HepG2 (cell line): Measurements from ENCODE around the gene SCAMP3. TPM values are rescaled to one million over a fixed set of nuclear protein-coding genes. Genes with fewer than 3 reads are reported as not detected.
A peak's percentile ranks its signal among the peaks of the same experiment; 100 is the strongest.

ENCODE experiments used
- EEA1 ChIP-seq: sonication (generic); formaldehyde crosslinking; IDR thresholded peaks from 2 replicates; pipeline ENCODE4 v1.5.1; 2020; ENCODE audit warnings: mild to moderate bottlenecking, missing genetic modification reagents, borderline replicate concordance
- HDAC1 ChIP-seq: sonication (generic); formaldehyde crosslinking; IDR thresholded peaks from 2 replicates; pipeline ENCODE4 v1.5.1; 2020; ENCODE audit warnings: mild to moderate bottlenecking, missing genetic modification reagents
- KMT2A ChIP-seq: sonication (generic); formaldehyde crosslinking; IDR thresholded peaks from 2 replicates; pipeline ENCODE4 v1.4.0; 2020; ENCODE audit warnings: missing genetic modification reagents
- NFRKB ChIP-seq: fragments of 450-650 bp; IDR thresholded peaks from 2 replicates; pipeline ENCODE4 v1.6.1; 2017
- PHF8 ChIP-seq: sonication (generic); formaldehyde crosslinking; IDR thresholded peaks from 2 replicates; pipeline ENCODE4 v1.5.0; 2020; ENCODE audit warnings: missing genetic modification reagents
- RBM22 ChIP-seq: fragments of 200-400 bp; formaldehyde crosslinking; optimal IDR thresholded peaks from 2 replicates; pipeline ENCODE3; 2017; ENCODE audit warnings: mild to moderate bottlenecking, low read length, moderate library complexity
- SAFB2 ChIP-seq: sonication (generic); formaldehyde crosslinking; IDR thresholded peaks from 2 replicates; pipeline ENCODE4 v1.5.1; 2020; ENCODE audit warnings: missing genetic modification reagents, low read depth, mild to moderate bottlenecking, borderline replicate concordance
- TBX3 ChIP-seq: fragments of 450-650 bp; IDR thresholded peaks from 2 replicates; pipeline ENCODE4 v1.6.1; 2017; ENCODE audit warnings: antibody characterized with exemption, mild to moderate bottlenecking, inconsistent platforms, borderline replicate concordance
- ZFP82 ChIP-seq: sonication (generic); formaldehyde crosslinking; IDR thresholded peaks from 2 replicates; pipeline ENCODE4 v1.5.1; 2020; ENCODE audit warnings: mild to moderate bottlenecking, missing genetic modification reagents, borderline replicate concordance
- ZKSCAN1 ChIP-seq: fragments of 150-350 bp; IDR thresholded peaks from 2 replicates; pipeline ENCODE4 v1.6.1; 2014; ENCODE audit warnings: low read length
- ZMYM2 ChIP-seq: sonication (generic); formaldehyde crosslinking; IDR thresholded peaks from 2 replicates; pipeline ENCODE4 v1.8.0; 2022; ENCODE audit warnings: mild to moderate bottlenecking, missing genetic modification reagents
- ZNF138 ChIP-seq: sonication (generic); formaldehyde crosslinking; IDR thresholded peaks from 2 replicates; pipeline ENCODE4 v1.5.0; 2020; ENCODE audit warnings: mild to moderate bottlenecking, low read depth, missing genetic modification reagents
- ZNF264 ChIP-seq: sonication (generic); formaldehyde crosslinking; IDR thresholded peaks from 2 replicates; pipeline ENCODE4 v1.4.0; 2020; ENCODE audit warnings: missing genetic modification reagents
- ZNF329 ChIP-seq: sonication (generic); formaldehyde crosslinking; IDR thresholded peaks from 2 replicates; pipeline ENCODE4 v1.9.0; 2021; ENCODE audit warnings: low read depth, mild to moderate bottlenecking, missing genetic modification reagents
- ZNF761 ChIP-seq: sonication (generic); formaldehyde crosslinking; conservative IDR thresholded peaks from 2 replicates; pipeline ENCODE4 v1.4.0; 2020; ENCODE audit warnings: mild to moderate bottlenecking, missing genetic modification reagents
- polyA plus RNA-seq, 8 experiments: library from polyadenylated mRNA; depleted of rRNA in 3 of 8; stranded (reverse) in 7 of 8; unstranded in 1 of 8; fragments of >200 nt; fragmentation: Illumina TruSeq in 4 of 8; extraction: Trizol in 4 of 8; gene quantifications; 2 replicates each; pipeline versions ENCODE4 v1.2.1 to v1.2.3, GENCODE V29; 2011 to 2016; ENCODE audit warnings: low read depth in 4 of 8, missing spikeins in 1 of 8, mixed read lengths in 1 of 8; ENCODE audit not compliant: insufficient read depth in 1 of 8
- total RNA-seq, 5 experiments: library from RNA; depleted of rRNA; stranded (reverse); fragments of >200 nt; fragmentation: Illumina TruSeq; extraction: Trizol; gene quantifications; 2 replicates each; pipeline ENCODE4 v1.2.3, GENCODE V29; 2016; ENCODE audit warnings: low read depth in 1 of 5
- TF ChIP-seq, protein P1 (sequence below): sonication (generic); formaldehyde crosslinking; IDR thresholded peaks from 2 replicates; pipeline ENCODE4 v1.9.0; 2021; ENCODE audit warnings: mild to moderate bottlenecking, missing genetic modification reagents
- TF ChIP-seq, protein P2 (sequence below): IDR thresholded peaks from 2 replicates; pipeline ENCODE4 v1.6.1; 2012; ENCODE audit warnings: low read depth, low read length, improper control_type of control experiment
- TF ChIP-seq, protein P3 (sequence below): IDR thresholded peaks from 2 replicates; pipeline ENCODE4 v1.6.1; 2018; ENCODE audit warnings: missing genetic modification reagents, mild to moderate bottlenecking, missing compliant biosample characterization
- TF ChIP-seq, protein P4 (sequence below): sonication (generic); formaldehyde crosslinking; IDR thresholded peaks from 2 replicates; pipeline ENCODE4 v1.5.0; 2020; ENCODE audit warnings: missing genetic modification reagents, mild to moderate bottlenecking, borderline replicate concordance

The SCAMP3 gene
- total and polyA plus RNA-seq, 2 of the 13 experiments (the other 11 are each of a cell fraction or from before 2014, with no cell fraction given), result 46.8 to 83.3 TPM

DNA sequence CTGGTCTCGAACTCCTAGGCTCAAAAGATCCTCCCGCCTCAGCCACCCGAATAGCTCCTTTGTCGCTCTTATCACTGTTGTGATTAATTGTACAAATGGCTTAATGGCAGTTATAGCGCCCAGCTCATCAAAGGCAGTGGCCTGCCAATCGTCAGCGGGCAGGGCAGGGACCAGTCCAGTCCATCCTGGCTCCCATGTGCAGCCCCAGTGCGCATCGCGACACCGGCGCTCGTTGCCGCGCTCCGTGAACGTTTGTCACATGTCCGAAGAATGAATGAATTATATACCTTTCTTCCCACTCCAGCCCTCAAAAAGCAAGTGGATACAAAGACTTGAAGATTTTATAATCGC lies 35.3 kb downstream of the SCAMP3 start (continued):
- TF ChIP-seq, protein P1, sequence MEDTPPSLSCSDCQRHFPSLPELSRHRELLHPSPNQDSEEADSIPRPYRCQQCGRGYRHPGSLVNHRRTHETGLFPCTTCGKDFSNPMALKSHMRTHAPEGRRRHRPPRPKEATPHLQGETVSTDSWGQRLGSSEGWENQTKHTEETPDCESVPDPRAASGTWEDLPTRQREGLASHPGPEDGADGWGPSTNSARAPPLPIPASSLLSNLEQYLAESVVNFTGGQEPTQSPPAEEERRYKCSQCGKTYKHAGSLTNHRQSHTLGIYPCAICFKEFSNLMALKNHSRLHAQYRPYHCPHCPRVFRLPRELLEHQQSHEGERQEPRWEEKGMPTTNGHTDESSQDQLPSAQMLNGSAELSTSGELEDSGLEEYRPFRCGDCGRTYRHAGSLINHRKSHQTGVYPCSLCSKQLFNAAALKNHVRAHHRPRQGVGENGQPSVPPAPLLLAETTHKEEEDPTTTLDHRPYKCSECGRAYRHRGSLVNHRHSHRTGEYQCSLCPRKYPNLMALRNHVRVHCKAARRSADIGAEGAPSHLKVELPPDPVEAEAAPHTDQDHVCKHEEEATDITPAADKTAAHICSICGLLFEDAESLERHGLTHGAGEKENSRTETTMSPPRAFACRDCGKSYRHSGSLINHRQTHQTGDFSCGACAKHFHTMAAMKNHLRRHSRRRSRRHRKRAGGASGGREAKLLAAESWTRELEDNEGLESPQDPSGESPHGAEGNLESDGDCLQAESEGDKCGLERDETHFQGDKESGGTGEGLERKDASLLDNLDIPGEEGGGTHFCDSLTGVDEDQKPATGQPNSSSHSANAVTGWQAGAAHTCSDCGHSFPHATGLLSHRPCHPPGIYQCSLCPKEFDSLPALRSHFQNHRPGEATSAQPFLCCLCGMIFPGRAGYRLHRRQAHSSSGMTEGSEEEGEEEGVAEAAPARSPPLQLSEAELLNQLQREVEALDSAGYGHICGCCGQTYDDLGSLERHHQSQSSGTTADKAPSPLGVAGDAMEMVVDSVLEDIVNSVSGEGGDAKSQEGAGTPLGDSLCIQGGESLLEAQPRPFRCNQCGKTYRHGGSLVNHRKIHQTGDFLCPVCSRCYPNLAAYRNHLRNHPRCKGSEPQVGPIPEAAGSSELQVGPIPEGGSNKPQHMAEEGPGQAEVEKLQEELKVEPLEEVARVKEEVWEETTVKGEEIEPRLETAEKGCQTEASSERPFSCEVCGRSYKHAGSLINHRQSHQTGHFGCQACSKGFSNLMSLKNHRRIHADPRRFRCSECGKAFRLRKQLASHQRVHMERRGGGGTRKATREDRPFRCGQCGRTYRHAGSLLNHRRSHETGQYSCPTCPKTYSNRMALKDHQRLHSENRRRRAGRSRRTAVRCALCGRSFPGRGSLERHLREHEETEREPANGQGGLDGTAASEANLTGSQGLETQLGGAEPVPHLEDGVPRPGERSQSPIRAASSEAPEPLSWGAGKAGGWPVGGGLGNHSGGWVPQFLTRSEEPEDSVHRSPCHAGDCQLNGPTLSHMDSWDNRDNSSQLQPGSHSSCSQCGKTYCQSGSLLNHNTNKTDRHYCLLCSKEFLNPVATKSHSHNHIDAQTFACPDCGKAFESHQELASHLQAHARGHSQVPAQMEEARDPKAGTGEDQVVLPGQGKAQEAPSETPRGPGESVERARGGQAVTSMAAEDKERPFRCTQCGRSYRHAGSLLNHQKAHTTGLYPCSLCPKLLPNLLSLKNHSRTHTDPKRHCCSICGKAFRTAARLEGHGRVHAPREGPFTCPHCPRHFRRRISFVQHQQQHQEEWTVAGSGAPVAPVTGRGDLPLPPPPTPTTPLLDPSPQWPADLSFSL (CRISPR knock-in tag), result no peak
- TF ChIP-seq NFRKB, result no peak
- no peak for TF ChIP-seq EEA1 (CRISPR knock-in tag)
- no peak for TF ChIP-seq ZNF264 (CRISPR knock-in tag)
- no peak for TF ChIP-seq RBM22
- TF ChIP-seq, protein P2, sequence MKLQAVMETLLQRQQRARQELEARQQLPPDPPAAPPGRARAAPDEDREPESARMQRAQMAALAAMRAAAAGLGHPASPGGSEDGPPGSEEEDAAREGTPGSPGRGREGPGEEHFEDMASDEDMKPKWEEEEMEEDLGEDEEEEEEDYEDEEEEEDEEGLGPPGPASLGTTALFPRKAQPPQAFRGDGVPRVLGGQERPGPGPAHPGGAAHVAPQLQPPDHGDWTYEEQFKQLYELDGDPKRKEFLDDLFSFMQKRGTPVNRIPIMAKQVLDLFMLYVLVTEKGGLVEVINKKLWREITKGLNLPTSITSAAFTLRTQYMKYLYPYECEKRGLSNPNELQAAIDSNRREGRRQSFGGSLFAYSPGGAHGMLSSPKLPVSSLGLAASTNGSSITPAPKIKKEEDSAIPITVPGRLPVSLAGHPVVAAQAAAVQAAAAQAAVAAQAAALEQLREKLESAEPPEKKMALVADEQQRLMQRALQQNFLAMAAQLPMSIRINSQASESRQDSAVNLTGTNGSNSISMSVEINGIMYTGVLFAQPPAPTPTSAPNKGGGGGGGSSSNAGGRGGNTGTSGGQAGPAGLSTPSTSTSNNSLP, result no peak
- TF ChIP-seq ZFP82 (CRISPR knock-in tag), result no peak
- TF ChIP-seq, protein P3, sequence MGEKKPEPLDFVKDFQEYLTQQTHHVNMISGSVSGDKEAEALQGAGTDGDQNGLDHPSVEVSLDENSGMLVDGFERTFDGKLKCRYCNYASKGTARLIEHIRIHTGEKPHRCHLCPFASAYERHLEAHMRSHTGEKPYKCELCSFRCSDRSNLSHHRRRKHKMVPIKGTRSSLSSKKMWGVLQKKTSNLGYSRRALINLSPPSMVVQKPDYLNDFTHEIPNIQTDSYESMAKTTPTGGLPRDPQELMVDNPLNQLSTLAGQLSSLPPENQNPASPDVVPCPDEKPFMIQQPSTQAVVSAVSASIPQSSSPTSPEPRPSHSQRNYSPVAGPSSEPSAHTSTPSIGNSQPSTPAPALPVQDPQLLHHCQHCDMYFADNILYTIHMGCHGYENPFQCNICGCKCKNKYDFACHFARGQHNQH, result no peak
- TF ChIP-seq ZNF329 (CRISPR knock-in tag), result no peak; the same call in 1 of the 2 replicates
- TF ChIP-seq PHF8, result peak; percentile 0; the same call in 1 of the 2 replicates
- TF ChIP-seq TBX3, result no peak
- no peak for TF ChIP-seq ZKSCAN1
- no peak; the same call in 1 of the 2 replicates for TF ChIP-seq HDAC1 (CRISPR knock-in tag)
- no peak; the same call in 1 of the 2 replicates for TF ChIP-seq ZMYM2 (CRISPR knock-in tag)
- no peak for TF ChIP-seq KMT2A
- no peak for TF ChIP-seq ZNF138 (CRISPR knock-in tag)
- TF ChIP-seq, protein P4, sequence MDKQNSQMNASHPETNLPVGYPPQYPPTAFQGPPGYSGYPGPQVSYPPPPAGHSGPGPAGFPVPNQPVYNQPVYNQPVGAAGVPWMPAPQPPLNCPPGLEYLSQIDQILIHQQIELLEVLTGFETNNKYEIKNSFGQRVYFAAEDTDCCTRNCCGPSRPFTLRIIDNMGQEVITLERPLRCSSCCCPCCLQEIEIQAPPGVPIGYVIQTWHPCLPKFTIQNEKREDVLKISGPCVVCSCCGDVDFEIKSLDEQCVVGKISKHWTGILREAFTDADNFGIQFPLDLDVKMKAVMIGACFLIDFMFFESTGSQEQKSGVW (CRISPR knock-in tag), result no peak
- no peak for TF ChIP-seq SAFB2
- TF ChIP-seq ZNF761 (CRISPR knock-in tag), result no peak
